MM.1S (cell line): ENCODE results near the gene ZNF718.

ENCODE experiments used
- CTCF ChIP-seq: fragments of 300-600 bp; sonication (generic); IDR thresholded peaks from 2 replicates; pipeline ENCODE4 v1.5.1; 2016; ENCODE audit warnings: antibody characterized with exemption, low read length, mixed read lengths
- EZH2 ChIP-seq: fragments of 300-600 bp; sonication (generic); optimal IDR thresholded peaks from 2 replicates; pipeline ENCODE3; 2017; ENCODE audit warnings: low read depth, mild to moderate bottlenecking, antibody characterized with exemption, low read length, mixed read lengths
- EZH2phosphoT487 ChIP-seq: fragments of 300-600 bp; sonication (generic); IDR thresholded peaks from 2 replicates; pipeline ENCODE4 v1.6.1; 2018; ENCODE audit warnings: antibody characterized with exemption, low read length

GRCh38 chr4:121408-122084 is 2.8 kb upstream of the ZNF718 start:
- TF ChIP-seq EZH2 = no peak
- TF ChIP-seq CTCF = no peak
- TF ChIP-seq EZH2phosphoT487 = no peak
